GM19372 (cell line): ENCODE measurements around the gene CPD.

ENCODE experiments used
- ATAC-seq: cut with Tn5 transposase; IDR thresholded peaks from one replicate; pipeline ENCODE4 v1.9.1; 2021; ENCODE audit warnings: mild to moderate bottlenecking, low read depth, moderate library complexity; ENCODE audit not compliant: unreplicated experiment

CPD gene

GRCh38 chr17:30483159-30483558, 104.4 kb downstream of the CPD start:
- no peak for ATAC-seq

GRCh38 chr17:30493780-30494179, 115.1 kb downstream of the CPD start:
- no peak for ATAC-seq

- ATAC-seq: no peak
Measured at GRCh38 chr17:30495586-30495985, 116.9 kb downstream of the CPD start.

GRCh38 chr17:30503558-30503957, 124.8 kb downstream of the CPD start:
- no peak for ATAC-seq

GRCh38 chr17:30505868-30506417, 127.2 kb downstream of the CPD start:
- no peak for ATAC-seq

GRCh38 chr17:30506481-30506880, 127.8 kb downstream of the CPD start:
- no peak for ATAC-seq

- no peak for ATAC-seq
Measured at GRCh38 chr17:30513346-30513745, 134.6 kb downstream of the CPD start.

- ATAC-seq: no peak
Measured at GRCh38 chr17:30514895-30515596, 136.3 kb downstream of the CPD start.

GRCh38 chr17:30517786-30518185, 139.1 kb downstream of the CPD start:
- no peak for ATAC-seq

- ATAC-seq: no peak
Measured at GRCh38 chr17:30519166-30519565, 140.4 kb downstream of the CPD start.
